ENCODE data around the gene HOXA4. TPM values are rescaled to one million over a fixed set of nuclear protein-coding genes. Genes with fewer than 3 reads are reported as not detected.

HOXA4 gene
- total RNA-seq, 2 experiments from 2014 or later, result 0.17 to 0.53 TPM

DNA sequence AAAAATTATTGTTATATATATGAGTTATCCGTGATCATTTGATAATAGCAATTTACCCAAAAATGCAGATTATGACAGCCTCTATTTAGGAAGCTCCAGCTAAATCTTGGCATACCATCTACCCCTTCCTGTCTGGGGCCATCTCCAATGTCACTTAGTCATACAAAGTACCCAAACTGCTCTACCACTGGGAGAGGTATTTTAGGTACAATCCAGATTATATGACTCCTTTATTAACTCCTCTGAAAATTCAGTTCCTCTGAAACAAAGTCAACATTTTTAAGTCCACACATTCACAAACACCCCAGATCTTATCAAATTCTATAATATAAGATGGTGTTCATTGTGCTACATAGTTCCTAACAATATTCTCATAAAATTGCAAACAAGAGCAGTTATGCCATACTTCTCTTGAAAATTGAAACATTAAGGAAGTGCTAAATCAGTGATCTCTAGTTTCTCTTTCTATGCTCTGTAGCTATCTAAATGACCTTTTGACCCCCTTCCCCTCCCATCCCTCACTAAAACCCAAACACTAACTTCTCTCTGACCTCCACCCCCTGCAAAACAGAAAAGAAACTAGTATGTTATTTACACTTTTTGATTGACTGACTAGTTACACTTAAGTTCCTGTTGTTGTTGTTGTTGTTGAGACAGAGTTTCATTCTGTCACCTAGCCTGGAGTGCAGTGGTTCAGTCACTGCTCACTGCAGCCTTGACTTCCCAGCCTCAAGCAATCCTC, 51.2 kb downstream of the HOXA4 start:
- no peaks in the 10 kb centered on the region for H3K36me3 Mint-ChIP-seq
- ATAC-seq (ENCODE audit: low read depth) (no peak), DNase-seq (no peak)
- H3K4me3 Mint-ChIP-seq, result peak overlapping the region; percentile 11
- POLR2A ChIA-PET, result no interaction called here
- H3K9me3 Mint-ChIP-seq, result no peaks in the 10 kb centered on the region
- no peak overlapping the region for H3K27ac Mint-ChIP-seq
- H3K4me1 Mint-ChIP-seq, result peaks cover 3% of the 10 kb centered on the region
- H3K27me3 Mint-ChIP-seq, result peaks cover 5% of the 10 kb centered on the region

DNA sequence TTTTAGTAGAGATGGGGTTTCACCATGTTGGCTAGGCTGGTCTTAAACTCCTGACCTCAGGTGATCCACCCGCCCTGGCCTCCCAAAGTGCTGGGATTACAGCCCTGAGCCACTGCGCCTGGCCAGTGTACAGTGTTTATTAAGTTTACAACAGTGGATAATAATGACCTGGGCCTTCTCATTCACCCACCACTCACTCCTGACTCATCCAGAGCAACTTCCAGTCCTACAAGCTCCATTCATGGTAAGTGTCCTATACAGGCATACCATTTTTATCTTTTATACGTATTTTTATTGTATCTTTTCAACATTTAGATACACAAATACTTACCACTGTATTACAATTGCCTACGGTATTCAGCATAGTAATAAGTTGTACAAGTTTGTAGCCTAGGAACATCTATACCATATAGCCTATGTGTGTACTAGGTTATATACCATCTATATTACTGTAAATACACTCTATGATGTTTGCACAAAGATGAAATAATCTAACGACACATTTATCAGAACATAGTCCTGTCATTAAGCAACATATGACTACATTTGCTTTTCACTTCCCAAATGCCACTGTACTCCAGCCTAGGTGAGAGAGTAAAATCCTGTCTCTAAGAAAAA, 51.8 kb downstream of the HOXA4 start:
- POLR2A ChIA-PET, result no interaction called here
- Mint-ChIP-seq H3K4me3 (no peak overlapping the region), H3K4me1 (peaks cover 3% of the 10 kb centered on the region), H3K9me3 (no peaks in the 10 kb centered on the region), H3K36me3 (no peaks in the 10 kb centered on the region), H3K27ac (no peak overlapping the region), H3K27me3 (peaks cover 5% of the 10 kb centered on the region)
- no peak for DNase-seq
- ATAC-seq (ENCODE audit: low read depth), result no peak

Small RNAs within 50 kb of the gene (microRNA-seq; reads per million reads assigned to microRNA genes)
- gene MIR196B, result 5.6 reads per million

Other genes with a start within 250 kb of the HOXA4 start
- gene HOXA1, start 34.8 kb downstream of the HOXA4 start, total RNA-seq, result 1 to 10 TPM in 1 of 2 experiments, under 1 TPM in 1; 0.72 to 1.0 TPM
- gene HOXA2, start 28.1 kb downstream of the HOXA4 start, total RNA-seq, result not detected
- not detected for gene HOXA5, start 12.9 kb upstream of the HOXA4 start, total RNA-seq
- not detected for gene HOXA6, start 17.0 kb upstream of the HOXA4 start, total RNA-seq
- gene HOXA3, start 21.8 kb upstream of the HOXA4 start, total RNA-seq, result not detected
- gene HOXA7, start 25.9 kb upstream of the HOXA4 start, total RNA-seq, result not detected
- gene HOXA9, start 34.8 kb upstream of the HOXA4 start, total RNA-seq, result not detected
- not detected for gene HOXA10, start 43.6 kb upstream of the HOXA4 start, total RNA-seq
- gene HOXA11, start 54.5 kb upstream of the HOXA4 start, total RNA-seq, result not detected
- gene HOXA13, start 69.3 kb upstream of the HOXA4 start, total RNA-seq, result not detected
- gene EVX1, start 112.0 kb upstream of the HOXA4 start, total RNA-seq, result not detected